ENCODE measurements around the gene PHC2.
A peak's percentile ranks its signal among the peaks of the same experiment; 100 is the strongest.

PHC2 gene

GRCh38 chr1:33420870-33421775 lies 9.8 kb downstream of the PHC2 start:
- DNase-seq, result peak; percentile 66

- no peak for DNase-seq
Measured at GRCh38 chr1:33418811-33419210, 12.1 kb downstream of the PHC2 start.

GRCh38 chr1:33414879-33415278 lies 16.0 kb downstream of the PHC2 start:
- no peak for DNase-seq

GRCh38 chr1:33410091-33410701 lies 20.7 kb downstream of the PHC2 start:
- peak; percentile 99 for DNase-seq

GRCh38 chr1:33408093-33408436 lies 22.8 kb downstream of the PHC2 start:
- peak; percentile 63 for DNase-seq

GRCh38 chr1:33407352-33408092 lies 23.4 kb downstream of the PHC2 start:
- no peak for DNase-seq

GRCh38 chr1:33402206-33402605 lies 28.7 kb downstream of the PHC2 start:
- DNase-seq, result no peak

- DNase-seq, result no peak
Measured at GRCh38 chr1:33401471-33401870, 29.4 kb downstream of the PHC2 start.

GRCh38 chr1:33400153-33400911 lies 30.6 kb downstream of the PHC2 start:
- DNase-seq, result no peak

- DNase-seq, result no peak
Measured at GRCh38 chr1:33399375-33399774, 31.5 kb downstream of the PHC2 start.

GRCh38 chr1:33397994-33398393 lies 32.9 kb downstream of the PHC2 start:
- DNase-seq, result no peak

GRCh38 chr1:33397125-33397506 lies 33.8 kb downstream of the PHC2 start:
- no peak for DNase-seq

- DNase-seq, result peak; percentile 27
Measured at GRCh38 chr1:33396188-33397124, 34.4 kb downstream of the PHC2 start.

- DNase-seq, result peak; percentile 90
Measured at GRCh38 chr1:33394770-33395169, 36.1 kb downstream of the PHC2 start.

GRCh38 chr1:33393991-33394390 lies 36.9 kb downstream of the PHC2 start:
- no peak for DNase-seq

- DNase-seq, result no peak
Measured at GRCh38 chr1:33393524-33393923, 37.4 kb downstream of the PHC2 start.

GRCh38 chr1:33392639-33393038 lies 38.3 kb downstream of the PHC2 start:
- peak; percentile 65 for DNase-seq

- no peak for DNase-seq
Measured at GRCh38 chr1:33392206-33392605, 38.7 kb downstream of the PHC2 start.

- no peak for DNase-seq
Measured at GRCh38 chr1:33391343-33392078, 39.4 kb downstream of the PHC2 start.

- peak; percentile 90 for DNase-seq
Measured at GRCh38 chr1:33390542-33390941, 40.4 kb downstream of the PHC2 start.

Measured in fibroblast of skin of scalp (primary cell).